ENCODE data around the gene RBM47.
A peak's percentile ranks its signal among the peaks of the same experiment; 100 is the strongest.
"Not testable (repeated sequence)": the region's sequence is repeated elsewhere in the genome, so short reads cannot be mapped to it uniquely, and the experiment has no call there.

Gene RBM47

DNA sequence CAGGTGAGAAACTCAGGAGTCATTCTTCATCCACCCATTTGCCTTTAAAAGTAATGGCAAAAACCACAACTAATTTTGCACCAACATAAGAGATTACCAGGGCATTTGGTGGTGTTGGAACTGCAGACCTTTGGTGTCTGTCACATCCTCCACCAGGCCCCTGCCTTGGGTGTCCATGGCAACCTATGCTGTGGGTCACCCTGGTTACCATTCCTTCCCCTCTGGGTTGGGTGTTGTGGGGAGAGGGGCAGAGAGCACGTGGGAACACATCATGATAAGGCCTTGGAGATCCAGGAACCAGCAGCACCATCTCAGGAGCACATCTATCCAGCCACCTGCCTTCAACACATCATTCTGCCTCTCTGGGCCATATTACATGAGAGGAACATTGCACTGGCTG is 217.3 kb downstream of the RBM47 start:
- no peak for TF ChIP-seq CTCF (conservative IDR thresholded peaks at IDR 0.05; ENCODE audit: low read length)
- no peak for DNase-seq (ENCODE audit: low read depth)
- H3K4me3 ChIP-seq (ENCODE audit: low read length), result no peak overlapping the region

- H3K4me3 ChIP-seq (ENCODE audit: low read length), result no peak overlapping the region
- no peak for TF ChIP-seq CTCF (conservative IDR thresholded peaks at IDR 0.05; ENCODE audit: low read length)
- DNase-seq (ENCODE audit: low read depth), result peak; percentile 26
These were observed 219.8 kb downstream of the RBM47 start for GRCh38 chr4:40409835-40410234.

DNA sequence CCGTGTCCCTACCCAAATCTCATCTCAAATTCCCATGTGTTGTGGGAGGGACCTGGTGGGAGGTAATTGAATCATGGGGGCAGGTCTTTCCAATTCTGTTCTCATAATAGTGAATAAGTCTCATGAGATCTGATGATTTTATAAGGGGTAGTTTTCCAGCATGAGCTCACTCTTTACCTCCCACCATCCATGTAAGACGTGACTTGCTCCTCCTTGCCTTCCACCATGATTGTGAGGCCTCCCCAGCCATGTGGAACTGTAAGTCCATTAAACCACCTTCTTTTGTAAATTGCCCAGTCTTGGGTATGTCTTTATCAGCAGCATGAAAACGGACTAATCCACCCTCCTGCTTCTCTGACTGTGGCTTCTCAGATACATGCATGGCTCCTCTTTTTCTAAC is 222.2 kb downstream of the RBM47 start:
- H3K4me3 ChIP-seq (ENCODE audit: low read length); DNase-seq (ENCODE audit: low read depth): not testable (repeated sequence)

- no peak overlapping the region for H3K4me3 ChIP-seq (ENCODE audit: low read length)
- TF ChIP-seq CTCF (conservative IDR thresholded peaks at IDR 0.05; ENCODE audit: low read length), result no peak
- no peak for DNase-seq (ENCODE audit: low read depth)
These were observed 223.3 kb downstream of the RBM47 start for GRCh38 chr4:40406340-40406739.

- TF ChIP-seq CTCF (conservative IDR thresholded peaks at IDR 0.05; ENCODE audit: low read length), result no peak
- H3K4me3 ChIP-seq (ENCODE audit: low read length), result no peak overlapping the region
- DNase-seq (ENCODE audit: low read depth), result no peak
These were observed 224.5 kb downstream of the RBM47 start for GRCh38 chr4:40405193-40405592.

GRCh38 chr4:40403081-40403480 is 226.6 kb downstream of the RBM47 start:
- no peak for DNase-seq (ENCODE audit: low read depth)
- no peak overlapping the region for H3K4me3 ChIP-seq (ENCODE audit: low read length)
- no peak for TF ChIP-seq CTCF (conservative IDR thresholded peaks at IDR 0.05; ENCODE audit: low read length)

DNA sequence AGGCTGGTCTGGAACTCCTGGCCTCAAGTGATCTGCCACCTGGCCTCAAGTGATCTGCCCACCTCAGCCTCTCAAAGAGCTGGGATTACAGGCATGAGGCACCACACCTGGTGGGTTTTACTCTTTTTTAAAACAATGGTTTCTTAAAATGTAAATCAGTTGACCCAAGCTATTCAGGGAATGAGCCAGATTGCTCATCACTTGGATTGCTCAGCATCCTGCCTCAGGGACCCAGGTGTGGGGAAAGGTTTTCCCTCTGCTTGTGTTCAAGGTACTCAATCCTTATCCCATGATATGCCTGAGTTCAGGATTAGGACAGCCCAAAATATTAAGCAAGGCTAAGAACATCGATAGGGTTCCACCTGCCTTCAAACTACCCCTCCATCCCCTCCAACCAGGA is 227.1 kb downstream of the RBM47 start:
- no peak for DNase-seq (ENCODE audit: low read depth)
- H3K4me3 ChIP-seq (ENCODE audit: low read length), result no peak overlapping the region
- no peak for TF ChIP-seq CTCF (conservative IDR thresholded peaks at IDR 0.05; ENCODE audit: low read length)

DNA sequence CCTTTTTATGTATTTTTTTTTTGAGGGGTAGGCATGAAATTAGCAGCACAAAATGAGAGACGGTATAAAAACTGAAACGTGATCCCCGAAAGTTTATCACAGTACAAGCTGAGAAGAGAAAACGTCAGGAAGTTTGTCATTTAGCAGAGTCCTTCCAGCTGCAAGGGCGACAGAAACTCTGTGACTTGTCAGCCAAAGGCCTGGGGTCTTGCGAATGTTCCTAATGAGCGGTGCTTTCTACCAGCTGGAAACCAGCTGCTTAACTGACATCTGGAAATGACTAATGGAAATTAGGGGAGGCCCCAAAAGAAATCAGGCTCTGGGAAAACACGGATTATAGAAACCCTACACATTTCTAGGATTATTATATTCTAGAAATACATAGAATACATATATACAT is 228.0 kb downstream of the RBM47 start:
- DNase-seq (ENCODE audit: low read depth), result no peak
- no peak for TF ChIP-seq CTCF (conservative IDR thresholded peaks at IDR 0.05; ENCODE audit: low read length)
- H3K4me3 ChIP-seq (ENCODE audit: low read length), result no peak overlapping the region
